ENCODE measurements around the gene PSMB3.
"Not testable (repeated sequence)": the region's sequence is repeated elsewhere in the genome, so short reads cannot be mapped to it uniquely, and the experiment has no call there.

- TF ChIP-seq POLR2AphosphoS5 (IDR thresholded peaks at IDR 0.05; ENCODE audit: low read depth, low read length); CTCF (IDR thresholded peaks at IDR 0.05); MAX (IDR thresholded peaks at IDR 0.05; ENCODE audit: low read depth); RAD21 (IDR thresholded peaks at IDR 0.05; ENCODE audit: low read length); FOSL2 (IDR thresholded peaks at IDR 0.05; ENCODE audit: borderline replicate concordance, low read depth); YY1 (IDR thresholded peaks at IDR 0.05; ENCODE audit: low read depth); RXRA (IDR thresholded peaks at IDR 0.05; ENCODE audit: borderline replicate concordance, low read depth): not testable (repeated sequence)
Measured at GRCh38 chr17:38790148-38790707, 37.7 kb downstream of the PSMB3 start.

Measured in SK-N-SH (cell line).